AG04449 (cell line): ENCODE measurements around the gene HOXD13.

ENCODE experiments used
- CTCF ChIA-PET: fragments of 350-600 bp; formaldehyde crosslinking; extraction: SDS; loops from one replicate; lab custom pipeline; 2021; ENCODE audit warnings: antibody characterized with exemption; lab: Yijun Ruan, JAX
- POLR2A ChIA-PET: fragments of 400-600, 350-600 bp; formaldehyde crosslinking; extraction: SDS; loops from one replicate; lab custom pipeline; 2020; ENCODE audit warnings: antibody characterized with exemption, inconsistent platforms; lab: Yijun Ruan, JAX
- DNase-seq: peaks from one replicate; pipeline ENCODE4 v3.0.0-alpha.2; 2010; ENCODE audit warnings: low read depth, low spot score
- H3K4me3 ChIP-seq: 2 replicates; pipeline ENCODE4 v1.5.1; 2011; ENCODE audit warnings: low read depth, mild to moderate bottlenecking, control low read depth, low read length
- CTCF ChIP-seq: IDR thresholded peaks from one replicate; pipeline ENCODE4 v1.5.1; 2011; ENCODE audit warnings: mild to moderate bottlenecking, moderate library complexity, low read length, control low read depth, inconsistent platforms; ENCODE audit not compliant: insufficient read depth; ENCODE audit errors: missing control alignments

Gene HOXD13

GRCh38 chr2:176111309-176111663 is 18.8 kb downstream of the HOXD13 start:
- ChIA-PET POLR2A (no interaction called here), CTCF (interaction anchor here (0.6 to 9.0 kb wide), 34 partner anchors 9 to 1052 kb away, joined by 3 to 73 read pairs (median 6); partner anchors contain the start of gene HOXD9)
- no peak for DNase-seq
- no peak overlapping the region for H3K4me3 ChIP-seq
- TF ChIP-seq CTCF, result peak; percentile 85

GRCh38 chr2:176111846-176112374 is 19.4 kb downstream of the HOXD13 start:
- no peak for DNase-seq
- POLR2A ChIA-PET, result no interaction called here
- no peak for TF ChIP-seq CTCF
- no peak overlapping the region for H3K4me3 ChIP-seq
- CTCF ChIA-PET, result interaction anchor here (0.6 to 9.0 kb wide), 29 partner anchors 9 to 1312 kb away, joined by 3 to 73 read pairs (median 6); partner anchors contain the start of gene HOXD9

GRCh38 chr2:176112375-176113302 is 20.1 kb downstream of the HOXD13 start:
- DNase-seq, result no peak
- H3K4me3 ChIP-seq, result no peak overlapping the region
- ChIA-PET CTCF (interaction anchor here (0.6 to 9.0 kb wide), 13 partner anchors 8 to 1311 kb away, joined by 3 to 73 read pairs (median 8); partner anchors contain the start of gene HOXD9), POLR2A (no interaction called here)
- no peak for TF ChIP-seq CTCF

- no peak for DNase-seq
- ChIA-PET POLR2A (no interaction called here), CTCF (interaction anchor here (0.7 to 9.0 kb wide), 15 partner anchors 8 to 1050 kb away, joined by 3 to 73 read pairs (median 5); partner anchors contain the start of gene HOXD9)
- no peak for TF ChIP-seq CTCF
- no peak overlapping the region for H3K4me3 ChIP-seq
These were observed 21.8 kb downstream of the HOXD13 start for GRCh38 chr2:176114120-176114929.

- TF ChIP-seq CTCF, result no peak
- H3K4me3 ChIP-seq, result no peak overlapping the region
- ChIA-PET CTCF (interaction anchor here (0.7 to 9.0 kb wide), 10 partner anchors 10 to 1050 kb away, joined by 3 to 73 read pairs (median 6); no protein-coding TSS in a partner anchor), POLR2A (no interaction called here)
- no peak for DNase-seq
These were observed 22.6 kb downstream of the HOXD13 start for GRCh38 chr2:176114930-176115625.
